Mesothelial cell of epicardium (in vitro differentiated cells): ENCODE measurements around the gene STX11. TPM values are rescaled to one million over a fixed set of nuclear protein-coding genes. Genes with fewer than 3 reads are reported as not detected.

Experiments used
- DNase-seq, 2 experiments: peaks; one replicate each; pipeline ENCODE4 v3.0.0; 2021; ENCODE audit warnings: low spot score in 2 of 2; ENCODE audit not compliant: unreplicated experiment in 2 of 2
- H3K27ac Mint-ChIP-seq: 2 replicates; pipeline ENCODE4 v1.8.0; 2021; ENCODE audit warnings: mixed read lengths
- H3K27me3 Mint-ChIP-seq: 2 replicates; pipeline ENCODE4 v1.8.0; 2021; ENCODE audit warnings: low read depth, mixed read lengths
- H3K36me3 Mint-ChIP-seq: 2 replicates; pipeline ENCODE4 v1.8.0; 2021; ENCODE audit warnings: mixed read lengths
- H3K4me1 Mint-ChIP-seq: 2 replicates; pipeline ENCODE4 v1.8.0; 2021; ENCODE audit warnings: mixed read lengths
- H3K4me3 Mint-ChIP-seq: 2 replicates; pipeline ENCODE4 v1.8.0; 2021; ENCODE audit warnings: mild to moderate bottlenecking, moderate library complexity, mixed read lengths
- H3K9me3 Mint-ChIP-seq: 2 replicates; pipeline ENCODE4 v1.8.0; 2021; ENCODE audit warnings: mixed read lengths
- total RNA-seq: library from RNA; stranded (reverse); gene quantifications from 3 replicates; pipeline ENCODE4 v1.2.1, GENCODE V29; 2021
- TF ChIP-seq, protein P1 (sequence below): fragments of 200-600 bp; sonication (generic); IDR thresholded peaks from one replicate; pipeline ENCODE4 v1.5.0; 2021; ENCODE audit warnings: antibody characterized with exemption; ENCODE audit not compliant: unreplicated experiment

The STX11 gene
- total RNA-seq, 1 donor from 2014 or later = 4.5 TPM

DNA sequence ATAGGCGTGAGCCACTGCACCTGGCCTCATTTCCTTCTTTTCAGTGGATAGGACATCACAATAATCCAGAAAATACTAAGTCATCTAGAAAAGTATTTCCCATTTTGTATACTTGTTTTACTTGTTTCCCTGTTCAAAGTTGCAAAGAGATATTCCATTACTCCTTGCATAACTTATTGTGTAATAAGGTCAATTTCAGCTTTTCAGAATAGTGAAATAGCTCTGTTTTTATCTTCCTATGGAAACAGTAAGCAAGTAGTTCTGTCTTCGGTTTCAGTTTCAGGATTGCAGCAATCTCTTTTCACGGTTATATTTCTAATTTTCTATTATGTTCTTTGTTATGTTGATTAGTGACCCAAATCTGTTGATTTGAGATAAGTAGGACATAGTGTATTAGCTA is 6.0 kb downstream of the STX11 start:
- no peak for DNase-seq
- peaks cover 11% of the 10 kb centered on the region for H3K27me3 Mint-ChIP-seq
- TF ChIP-seq, protein P1, sequence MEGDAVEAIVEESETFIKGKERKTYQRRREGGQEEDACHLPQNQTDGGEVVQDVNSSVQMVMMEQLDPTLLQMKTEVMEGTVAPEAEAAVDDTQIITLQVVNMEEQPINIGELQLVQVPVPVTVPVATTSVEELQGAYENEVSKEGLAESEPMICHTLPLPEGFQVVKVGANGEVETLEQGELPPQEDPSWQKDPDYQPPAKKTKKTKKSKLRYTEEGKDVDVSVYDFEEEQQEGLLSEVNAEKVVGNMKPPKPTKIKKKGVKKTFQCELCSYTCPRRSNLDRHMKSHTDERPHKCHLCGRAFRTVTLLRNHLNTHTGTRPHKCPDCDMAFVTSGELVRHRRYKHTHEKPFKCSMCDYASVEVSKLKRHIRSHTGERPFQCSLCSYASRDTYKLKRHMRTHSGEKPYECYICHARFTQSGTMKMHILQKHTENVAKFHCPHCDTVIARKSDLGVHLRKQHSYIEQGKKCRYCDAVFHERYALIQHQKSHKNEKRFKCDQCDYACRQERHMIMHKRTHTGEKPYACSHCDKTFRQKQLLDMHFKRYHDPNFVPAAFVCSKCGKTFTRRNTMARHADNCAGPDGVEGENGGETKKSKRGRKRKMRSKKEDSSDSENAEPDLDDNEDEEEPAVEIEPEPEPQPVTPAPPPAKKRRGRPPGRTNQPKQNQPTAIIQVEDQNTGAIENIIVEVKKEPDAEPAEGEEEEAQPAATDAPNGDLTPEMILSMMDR = no peak

GRCh38 chr6:144156991-144157390 is 6.7 kb downstream of the STX11 start:
- H3K27ac Mint-ChIP-seq = peak overlapping the region; percentile 98
- no peak for DNase-seq
- peaks cover 3% of the 10 kb centered on the region for H3K9me3 Mint-ChIP-seq
- H3K4me3 Mint-ChIP-seq = no peak overlapping the region
- peaks cover 60% of the 10 kb centered on the region for H3K4me1 Mint-ChIP-seq
- peaks cover 8% of the 10 kb centered on the region for H3K27me3 Mint-ChIP-seq
- TF ChIP-seq, protein P1 = no peak
- no peaks in the 10 kb centered on the region for H3K36me3 Mint-ChIP-seq

More for the DNA sequence above, 6.0 kb downstream of the STX11 start:
- no peaks in the 10 kb centered on the region for H3K36me3 Mint-ChIP-seq
- H3K4me3 Mint-ChIP-seq = no peak overlapping the region
- H3K9me3 Mint-ChIP-seq = no peaks in the 10 kb centered on the region
- H3K27ac Mint-ChIP-seq = peak overlapping the region; percentile 98
- peaks cover 59% of the 10 kb centered on the region for H3K4me1 Mint-ChIP-seq

- TF ChIP-seq, protein P1 = no peak
- H3K27me3 Mint-ChIP-seq = no peaks in the 10 kb centered on the region
- H3K27ac Mint-ChIP-seq = peak overlapping the region; percentile 98
- peaks cover 10% of the 10 kb centered on the region for H3K9me3 Mint-ChIP-seq
- no peak overlapping the region for H3K4me3 Mint-ChIP-seq
- H3K4me1 Mint-ChIP-seq = peaks cover 60% of the 10 kb centered on the region
- DNase-seq = peak; percentile 31 to 54
- H3K36me3 Mint-ChIP-seq = peaks cover 5% of the 10 kb centered on the region
These were observed 7.8 kb downstream of the STX11 start for GRCh38 chr6:144158133-144158532.

- Mint-ChIP-seq H3K4me3 (no peak overlapping the region), H3K36me3 (peaks cover 5% of the 10 kb centered on the region), H3K9me3 (peaks cover 10% of the 10 kb centered on the region), H3K27ac (peak overlapping the region; percentile 98), H3K27me3 (no peaks in the 10 kb centered on the region), H3K4me1 (peaks cover 60% of the 10 kb centered on the region)
- DNase-seq = no peak
- TF ChIP-seq, protein P1 = no peak
These were observed 8.9 kb downstream of the STX11 start for GRCh38 chr6:144159223-144159622.

DNA sequence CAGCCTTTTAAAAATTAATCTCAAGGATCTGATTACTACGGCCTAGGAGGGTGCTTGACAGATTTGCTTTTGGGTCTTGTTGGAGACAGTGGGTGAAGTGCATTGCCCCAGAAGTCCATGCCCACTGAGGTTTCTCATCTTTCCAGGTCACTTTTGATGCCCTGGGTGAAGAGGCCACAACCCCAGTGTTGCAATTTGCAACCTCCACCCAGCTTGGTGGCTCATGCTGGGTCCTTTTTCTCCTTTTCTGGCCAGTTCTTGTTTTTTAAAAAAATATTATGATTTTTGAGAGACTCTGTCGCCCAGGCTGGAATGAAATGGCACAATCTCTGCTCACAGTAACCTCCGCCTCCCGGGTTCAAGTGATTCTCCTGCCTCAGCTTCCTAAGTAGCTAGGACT is 9.4 kb downstream of the STX11 start:
- Mint-ChIP-seq H3K9me3 (peaks cover 10% of the 10 kb centered on the region), H3K27me3 (no peaks in the 10 kb centered on the region), H3K4me1 (peaks cover 57% of the 10 kb centered on the region), H3K36me3 (peaks cover 5% of the 10 kb centered on the region), H3K4me3 (no peak overlapping the region), H3K27ac (peak overlapping the region; percentile 87)
- TF ChIP-seq, protein P1 = no peak
- DNase-seq = no peak
